HepG2 (cell line): ENCODE results near the gene POLE. TPM values are rescaled to one million over a fixed set of nuclear protein-coding genes. Genes with fewer than 3 reads are reported as not detected.

ENCODE experiments used
- ATAC-seq: fragments of 200-7000 bp; cut with Tn5 transposase; 3 replicates; pipeline ENCODE4 v1.9.1; 2020; ENCODE audit warnings: mild to moderate bottlenecking, moderate library complexity
- BruUV-seq: library from RNA; stranded (reverse); fragments of 400-500 nt; replicated peaks from 2 replicates; lab custom pipeline; 2021; lab: Mats Ljungman, UMichigan
- CTCF ChIA-PET: fragments of 300-600 bp; formaldehyde crosslinking; extraction: SDS; loops from one replicate; lab custom pipeline; 2021; ENCODE audit warnings: low total read pairs, inconsistent platforms, low intra/inter-chr PET ratio; lab: Yijun Ruan, JAX
- POLR2A ChIA-PET: fragments of 350-600 bp; sonication (Branson Sonifier 250); formaldehyde crosslinking; loops from one replicate; lab custom pipeline; 2020; ENCODE audit warnings: antibody characterized with exemption, inconsistent platforms; lab: Yijun Ruan, JAX
- DNase-seq: peaks from one replicate; pipeline ENCODE4 v3.0.0-alpha.2; 2015; ENCODE audit warnings: low spot score
- FAIRE-seq: peaks from 3 replicates; lab custom pipeline; 2011; peaks lifted over from hg19 to GRCh38; lab: Jason Lieb, UNC
- H2AFZ ChIP-seq: one replicate; pipeline ENCODE4 v1.6.1; 2011; ENCODE audit warnings: low read length, inconsistent platforms
- H3K27ac ChIP-seq: fragments of 300-600 bp; 3 replicates; pipeline ENCODE4 v1.8.0; 2011; ENCODE audit warnings: mixed run types, mild to moderate bottlenecking, mixed read lengths, low read length, inconsistent platforms; ENCODE audit not compliant: insufficient read depth; ENCODE audit errors: extremely low read length
- H3K27me3 ChIP-seq, 2 experiments: fragments of 200-600 bp in 1 of 2; 2 replicates in 1 of 2; 3 replicates in 1 of 2; pipeline versions ENCODE4 v1.6.0 to v1.8.0; 2011; ENCODE audit warnings: low read length in 2 of 2, mild to moderate bottlenecking in 2 of 2, moderate library complexity in 2 of 2, inconsistent platforms in 1 of 2; ENCODE audit not compliant: insufficient read depth in 2 of 2, control insufficient read depth in 1 of 2
- H3K36me3 ChIP-seq, 2 experiments: fragments of 200-600 bp in 1 of 2; replicated peaks in 1 of 2; 2 replicates in 1 of 2; 3 replicates in 1 of 2; pipeline versions ENCODE4 v1.5.1 to v1.8.0; 2011; ENCODE audit warnings: low read length in 2 of 2, inconsistent platforms in 1 of 2; ENCODE audit not compliant: insufficient read depth in 2 of 2, control insufficient read depth in 1 of 2
- H3K4me1 ChIP-seq: 2 replicates; pipeline ENCODE4 v1.5.1; 2012; ENCODE audit warnings: low read length, inconsistent platforms; ENCODE audit not compliant: insufficient read depth
- H3K4me2 ChIP-seq: 2 replicates; pipeline ENCODE4 v1.6.0; 2011; ENCODE audit warnings: low read depth, low read length, inconsistent platforms
- H3K4me3 ChIP-seq, 3 experiments: fragments of 200-600 bp in 1 of 3; sonication (generic), shearing (Covaris generic) in 1 of 3; replicated peaks in 1 of 3; 2 replicates each; pipeline ENCODE4 v1.5.1; 2011 to 2016; ENCODE audit warnings: low read length in 3 of 3, inconsistent platforms in 2 of 3, low read depth in 2 of 3, mild to moderate bottlenecking in 2 of 3, control low read depth in 1 of 3, mixed read lengths in 1 of 3; ENCODE audit not compliant: insufficient read depth in 1 of 3
- H3K79me2 ChIP-seq: one replicate; pipeline ENCODE4 v1.6.1; 2011; ENCODE audit warnings: low read length, inconsistent platforms; ENCODE audit not compliant: insufficient read depth
- H3K9ac ChIP-seq: 2 replicates; pipeline ENCODE4 v1.6.0; 2011; ENCODE audit warnings: mild to moderate bottlenecking, low read depth, low read length, inconsistent platforms; ENCODE audit not compliant: insufficient read depth
- H3K9me3 ChIP-seq: 2 replicates; pipeline ENCODE4 v1.5.1; 2012; ENCODE audit warnings: mild to moderate bottlenecking, low read length
- H4K20me1 ChIP-seq: 2 replicates; pipeline ENCODE4 v1.6.0; 2011; ENCODE audit warnings: inconsistent platforms, mild to moderate bottlenecking, low read length, moderate library complexity; ENCODE audit not compliant: insufficient read depth
- AGO2 ChIP-seq: fragments of 200-400 bp; formaldehyde crosslinking; optimal IDR thresholded peaks from 2 replicates; pipeline ENCODE3; 2017; ENCODE audit warnings: mild to moderate bottlenecking, low read depth, low read length, moderate library complexity
- EED ChIP-seq: sonication (generic); formaldehyde crosslinking; IDR thresholded peaks from 2 replicates; pipeline ENCODE4 v1.5.0; 2020; ENCODE audit warnings: mild to moderate bottlenecking, missing genetic modification reagents
- NBN ChIP-seq: fragments of 450-650 bp; conservative IDR thresholded peaks from 2 replicates; pipeline ENCODE4 v1.6.1; 2017
- PAWR ChIP-seq: sonication (generic); formaldehyde crosslinking; IDR thresholded peaks from 2 replicates; pipeline ENCODE4 v1.4.0; 2020; ENCODE audit warnings: missing genetic modification reagents, mild to moderate bottlenecking, borderline replicate concordance
- RNF2 ChIP-seq: fragments of 450-650 bp; conservative IDR thresholded peaks from 2 replicates; pipeline ENCODE4 v1.6.1; 2016; ENCODE audit warnings: low read depth
- SP140L ChIP-seq: sonication (generic); formaldehyde crosslinking; IDR thresholded peaks from 2 replicates; pipeline ENCODE4 v1.4.0; 2020; ENCODE audit warnings: missing genetic modification reagents, borderline replicate concordance
- WIZ ChIP-seq: sonication (generic); formaldehyde crosslinking; IDR thresholded peaks from 2 replicates; pipeline ENCODE4 v1.5.1; 2020; ENCODE audit warnings: mild to moderate bottlenecking, missing genetic modification reagents
- ZC3H13 ChIP-seq: sonication (generic); formaldehyde crosslinking; IDR thresholded peaks from 2 replicates; pipeline ENCODE4 v1.8.1; 2023; ENCODE audit warnings: mild to moderate bottlenecking, missing genetic modification reagents, moderate library complexity
- ZNF547 ChIP-seq: sonication (generic); formaldehyde crosslinking; IDR thresholded peaks from 2 replicates; pipeline ENCODE4 v1.5.1; 2020; ENCODE audit warnings: mild to moderate bottlenecking, missing genetic modification reagents
- ZNF619 ChIP-seq: sonication (generic); formaldehyde crosslinking; IDR thresholded peaks from 2 replicates; pipeline ENCODE4 v1.4.0; 2020; ENCODE audit warnings: mild to moderate bottlenecking, missing genetic modification reagents
- ZNF768 ChIP-seq: sonication (generic); formaldehyde crosslinking; IDR thresholded peaks from 2 replicates; pipeline ENCODE4 v1.4.0; 2020; ENCODE audit warnings: missing genetic modification reagents
- WGBS: methylation state at CpG from one replicate; pipeline ENCODE4 v1.1.6; 2017; ENCODE audit warnings: low lambda C conversion rate; 5-methylcytosine and 5-hydroxymethylcytosine counted together
- in situ Hi-C: cut with HindIII; loops from 2 replicates; pipeline ENCODE4 v1.10.0; 2017; ENCODE audit warnings: low pct_unique_long_range_greater_than_20kb; ENCODE audit not compliant: extremely low pct_ligation_motif_present
- intact Hi-C: fragments of 100-400 bp; cut with micrococcal nuclease; formaldehyde crosslinking; loops from one replicate; pipeline ENCODE4 v1.10.0; 2022; ENCODE audit not compliant: unreplicated experiment
- polyA plus RNA-seq, 8 experiments: library from polyadenylated mRNA; depleted of rRNA in 3 of 8; stranded (reverse) in 7 of 8; unstranded in 1 of 8; fragments of >200 nt; fragmentation: Illumina TruSeq in 4 of 8; extraction: Trizol in 4 of 8; gene quantifications; 2 replicates each; pipeline versions ENCODE4 v1.2.1 to v1.2.3, GENCODE V29; 2011 to 2016; ENCODE audit warnings: low read depth in 4 of 8, missing spikeins in 1 of 8, mixed read lengths in 1 of 8; ENCODE audit not compliant: insufficient read depth in 1 of 8
- total RNA-seq, 5 experiments: library from RNA; depleted of rRNA; stranded (reverse); fragments of >200 nt; fragmentation: Illumina TruSeq; extraction: Trizol; gene quantifications; 2 replicates each; pipeline ENCODE4 v1.2.3, GENCODE V29; 2016; ENCODE audit warnings: low read depth in 1 of 5

The POLE gene
- total and polyA plus RNA-seq, 2 of the 13 experiments (the other 11 are each of a cell fraction or from before 2014, with no cell fraction given), result 25.3 to 52.2 TPM

DNA sequence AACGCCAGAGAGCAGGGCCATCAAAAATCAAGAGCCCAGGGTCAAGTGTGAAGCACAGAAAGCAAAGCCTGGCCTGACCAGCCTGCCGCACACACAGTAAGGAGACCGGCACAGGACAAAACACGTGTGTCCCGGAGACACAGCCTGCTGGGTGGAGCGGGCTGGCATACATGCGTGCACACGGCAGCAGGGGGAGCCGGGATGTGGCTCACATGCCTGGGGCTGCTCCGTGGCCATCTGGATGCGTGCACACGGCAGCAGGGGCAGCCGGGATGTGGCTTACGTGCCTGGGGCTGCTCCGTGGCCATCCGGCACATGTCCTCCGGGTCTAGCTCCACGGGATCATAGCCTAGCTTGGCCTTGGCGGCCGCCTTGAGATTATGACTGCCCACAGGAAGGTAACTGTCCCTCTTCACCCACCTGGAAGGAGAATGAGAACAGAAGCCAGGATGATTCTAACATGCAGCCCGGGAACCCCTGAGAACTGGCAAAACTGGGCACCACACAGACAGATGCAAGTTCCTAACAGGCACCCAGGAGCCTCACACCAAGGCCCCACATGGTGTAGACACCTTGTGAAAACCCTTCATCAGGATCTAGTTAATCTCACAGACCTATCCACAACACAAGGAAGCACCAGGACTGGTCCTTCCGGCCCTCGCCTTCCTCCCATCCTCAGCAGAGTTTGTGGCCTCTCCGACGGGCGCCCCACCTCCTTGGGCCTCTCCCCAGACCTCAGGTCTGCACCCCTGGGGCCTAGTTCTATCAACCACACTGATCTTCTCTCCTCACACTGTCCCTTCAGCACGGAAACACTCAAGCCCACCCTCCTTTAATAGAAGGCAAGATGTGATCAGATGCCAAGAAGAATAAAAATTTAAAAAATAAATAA lies 13.6 kb downstream of the POLE start:
- no peak; the same call in 2 of the 3 replicates for ATAC-seq
- intact Hi-C loops, result no loop called here
- CTCF ChIA-PET, result no interaction called here

GRCh38 chr12:132672678-132673077 lies 14.5 kb downstream of the POLE start:
- ATAC-seq (no peak), FAIRE-seq (no peak), DNase-seq (no peak)
- in situ Hi-C loops (no loop called here), intact Hi-C loops (no loop called here)
- H3K27ac ChIP-seq, result no peak overlapping the region
- peaks cover 33 to 76% of the 10 kb centered on the region in 2 experiments for H3K36me3 ChIP-seq
- ChIA-PET POLR2A (no interaction called here), CTCF (no interaction called here)
- no peaks in the 10 kb centered on the region for H3K79me2 ChIP-seq
- 100% methylated on average over 2 of the region's 12 CpGs for WGBS
- no peaks in the 10 kb centered on the region for H3K4me1 ChIP-seq
- H3K27me3 ChIP-seq, result no peaks in the 10 kb centered on the region
- no peak overlapping the region for H3K4me3 ChIP-seq
- no peak overlapping the region for H3K9ac ChIP-seq
- no TSS peak for BruUV-seq
- H3K9me3 ChIP-seq, result no peaks in the 10 kb centered on the region
- H3K4me2 ChIP-seq, result no peak overlapping the region
- no peak for TF ChIP-seq ZC3H13 (CRISPR knock-in tag)
- TF ChIP-seq ZNF768, result no peak
- no peak for TF ChIP-seq EED (CRISPR knock-in tag)
- TF ChIP-seq ZNF547 (CRISPR knock-in tag), result no peak
- no peak for TF ChIP-seq PAWR (CRISPR knock-in tag)
- no peak for TF ChIP-seq WIZ (CRISPR knock-in tag)
- TF ChIP-seq SP140L (CRISPR knock-in tag), result no peak
- TF ChIP-seq NBN, result no peak
- TF ChIP-seq ZNF619 (CRISPR knock-in tag), result no peak
- TF ChIP-seq, all 625 proteins: peak for 0
- no peaks in the 10 kb centered on the region for H4K20me1 ChIP-seq
- no peak overlapping the region for H2AFZ ChIP-seq

More for the DNA sequence above, 13.6 kb downstream of the POLE start:
- DNase-seq (no peak), FAIRE-seq (no peak)
- Histone ChIP-seq H3K9me3 (no peaks in the 10 kb centered on the region), H2AFZ (no peak overlapping the region), H3K9ac (no peak overlapping the region), H3K4me1 (no peaks in the 10 kb centered on the region), H4K20me1 (no peaks in the 10 kb centered on the region), H3K4me2 (no peak overlapping the region), H3K4me3 (no peak overlapping the region), H3K79me2 (no peaks in the 10 kb centered on the region), H3K27me3 (no peaks in the 10 kb centered on the region), H3K36me3 (peaks cover 28 to 74% of the 10 kb centered on the region in 2 experiments), H3K27ac (no peak overlapping the region)
- 98% methylated on average over 12 of the region's 27 CpGs for WGBS
- POLR2A ChIA-PET, result no interaction called here
- BruUV-seq, result no TSS peak
- in situ Hi-C loops, result no loop called here
- TF ChIP-seq AGO2 (peak; percentile 57), RNF2 (no peak)
